Kidney (tissue), 14 donors: ENCODE data around the gene CCDC27. TPM values are rescaled to one million over a fixed set of nuclear protein-coding genes. Genes with fewer than 3 reads are reported as not detected.

ENCODE experiments used
- DNase-seq, 5 donors: peaks; one replicate each; pipeline ENCODE4 v3.0.0-alpha.2; 2013 to 2020
- FAIRE-seq: peaks from 2 replicates; lab custom pipeline; 2012; peaks lifted over from hg19 to GRCh38; lab: Jason Lieb, UNC
- H3K27ac ChIP-seq, 2 donors: one replicate each; pipeline ENCODE4 v1.7.0; 2013; ENCODE audit warnings: low read depth in 2 of 2, low read length in 2 of 2, inconsistent platforms in 1 of 2
- H3K27me3 ChIP-seq: one replicate; pipeline ENCODE4 v1.7.1; 2013; ENCODE audit warnings: low read length, inconsistent platforms; ENCODE audit not compliant: control insufficient read depth, insufficient read depth
- H3K36me3 ChIP-seq, 3 donors: one replicate each; pipeline versions ENCODE4 v1.7.0 to v1.7.1; 2013; ENCODE audit warnings: low read length in 3 of 3, control low read depth in 1 of 3, inconsistent platforms in 1 of 3; ENCODE audit not compliant: insufficient read depth in 3 of 3, control insufficient read depth in 2 of 3
- H3K4me1 ChIP-seq, 3 donors: one replicate each; pipeline versions ENCODE4 v1.7.0 to v1.7.1; 2013; ENCODE audit warnings: low read length in 3 of 3, inconsistent platforms in 1 of 3, low read depth in 1 of 3; ENCODE audit not compliant: control insufficient read depth in 2 of 3, insufficient read depth in 2 of 3
- H3K4me3 ChIP-seq, 3 donors: one replicate each; pipeline versions ENCODE4 v1.7.0 to v1.8.1; 2013; ENCODE audit warnings: low read length in 3 of 3, control low read depth in 1 of 3, inconsistent platforms in 1 of 3
- H3K9ac ChIP-seq, 3 donors: one replicate each; pipeline versions ENCODE4 v1.7.0 to v1.7.1; 2013; ENCODE audit warnings: low read length in 3 of 3, control low read depth in 1 of 3, inconsistent platforms in 1 of 3
- H3K9me3 ChIP-seq, 3 donors: one replicate each; pipeline versions ENCODE4 v1.7.0 to v1.7.1; 2013; ENCODE audit warnings: low read length in 3 of 3, control low read depth in 1 of 3, inconsistent platforms in 1 of 3; ENCODE audit not compliant: control insufficient read depth in 2 of 3, insufficient read depth in 1 of 3
- CTCF ChIP-seq: IDR thresholded peaks from 3 replicates; pipeline ENCODE4 v1.5.1; 2012; ENCODE audit warnings: mild to moderate bottlenecking, moderate library complexity, borderline replicate concordance; ENCODE audit not compliant: insufficient read depth; ENCODE audit errors: extremely low read depth
- intact Hi-C: fragments of 100-400 bp; cut with DNase I; formaldehyde crosslinking; loops from one replicate; pipeline ENCODE4 v1.11.1; 2022
- polyA plus RNA-seq: library from polyadenylated mRNA; stranded (reverse); fragments of 350-450 nt; fragmentation: Illumina TruSeq; extraction: RNeasy Lipid Tissue Mini Kit (QIAGEN cat#74804); gene quantifications from one replicate; pipeline ENCODE4 v1.2.3, GENCODE V29; 2014; ENCODE audit warnings: low read depth, low replicate concordance; ENCODE audit not compliant: insufficient read depth
- total RNA-seq: library from RNA; stranded (reverse); fragmentation: NEBNext Ultra II Directional; extraction: Animal tissue kit (Norgen Biotek cat#: 25700); gene quantifications from one replicate; pipeline ENCODE4 v1.2.1, GENCODE V29; 2021
- donor health status: control.
- donor health status: control.
- donor health status: control.
- donor health status: control.
- donor health status: control.
- donor health status: DM: yes; HTN: yes; CAD: no.
- donor health status: Normal renal cell carcinoma (clear cell type).

Gene CCDC27
- total and polyA plus RNA-seq, 2 donors from 2014 or later, result not detected

GRCh38 chr1:3727042-3727824 lies 25.0 kb upstream of the CCDC27 start:
- intact Hi-C loops, result no loop called here
- FAIRE-seq, result no peak
- no peaks in the 10 kb centered on the region for H3K4me1 ChIP-seq

GRCh38 chr1:3727825-3728776 lies 24.1 kb upstream of the CCDC27 start:
- no peak overlapping the region for H3K4me3 ChIP-seq
- H3K4me1 ChIP-seq, result no peaks in the 10 kb centered on the region
- H3K27me3 ChIP-seq, result no peaks in the 10 kb centered on the region
- DNase-seq (no peak), FAIRE-seq (no peak)
- H3K9ac ChIP-seq, result no peak overlapping the region
- intact Hi-C loops, result no loop called here
- no peaks in the 10 kb centered on the region for H3K9me3 ChIP-seq
- H3K36me3 ChIP-seq, result no peaks in the 10 kb centered on the region
- no peak for TF ChIP-seq CTCF
- H3K27ac ChIP-seq, result no peak overlapping the region

More at GRCh38 chr1:3727042-3727824, 25.0 kb upstream of the CCDC27 start:
- Histone ChIP-seq H3K9me3 (no peaks in the 10 kb centered on the region), H3K27ac (no peak overlapping the region), H3K27me3 (no peaks in the 10 kb centered on the region), H3K9ac (no peak overlapping the region), H3K36me3 (no peaks in the 10 kb centered on the region), H3K4me3 (no peak overlapping the region)
- peak in 3 of 5 donors; percentile 39 to 57 (median 40) for DNase-seq
- TF ChIP-seq CTCF, result peak; percentile 14

GRCh38 chr1:3729594-3730542 lies 22.4 kb upstream of the CCDC27 start:
- DNase-seq, result no peak
- Histone ChIP-seq H3K27me3 (no peaks in the 10 kb centered on the region), H3K27ac (no peak overlapping the region), H3K4me1 (no peaks in the 10 kb centered on the region), H3K36me3 (no peaks in the 10 kb centered on the region), H3K4me3 (no peak overlapping the region), H3K9ac (no peak overlapping the region), H3K9me3 (no peaks in the 10 kb centered on the region)
- no peak for FAIRE-seq
- intact Hi-C loops, result no loop called here
- TF ChIP-seq CTCF, result no peak
